ENCODE results near the gene PTPRG.

The PTPRG gene

DNA sequence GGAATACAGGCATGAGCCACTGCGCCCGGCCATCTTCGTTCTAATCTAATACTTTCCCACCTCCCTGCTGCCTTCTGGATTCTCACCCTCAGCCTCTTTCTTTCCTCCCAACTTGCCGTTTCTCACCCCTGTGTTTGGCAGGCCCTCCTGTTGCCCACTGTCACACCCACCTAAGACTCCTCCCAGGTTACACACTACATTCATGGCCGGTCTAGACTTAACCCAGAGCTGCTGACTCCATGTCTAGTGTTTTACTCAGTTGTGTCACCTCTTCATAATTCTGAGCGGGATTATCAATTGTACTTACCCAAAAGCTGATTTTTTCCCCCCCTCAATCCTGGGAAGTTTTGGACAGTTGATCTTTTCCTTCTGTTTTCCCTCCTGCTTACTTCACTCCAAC is 588.2 kb downstream of the PTPRG start:
- Mint-ChIP-seq H3K9me3 (no peaks in the 10 kb centered on the region), H3K36me3 (ENCODE audit: low read depth) (peaks cover 27% of the 10 kb centered on the region), H3K4me3 (no peak overlapping the region), H3K27ac (peak overlapping the region; percentile 83), H3K4me1 (peaks cover 25% of the 10 kb centered on the region), H3K27me3 (ENCODE audit: low read depth, poor library complexity) (peaks cover 2% of the 10 kb centered on the region)
- TF ChIP-seq, protein P1, sequence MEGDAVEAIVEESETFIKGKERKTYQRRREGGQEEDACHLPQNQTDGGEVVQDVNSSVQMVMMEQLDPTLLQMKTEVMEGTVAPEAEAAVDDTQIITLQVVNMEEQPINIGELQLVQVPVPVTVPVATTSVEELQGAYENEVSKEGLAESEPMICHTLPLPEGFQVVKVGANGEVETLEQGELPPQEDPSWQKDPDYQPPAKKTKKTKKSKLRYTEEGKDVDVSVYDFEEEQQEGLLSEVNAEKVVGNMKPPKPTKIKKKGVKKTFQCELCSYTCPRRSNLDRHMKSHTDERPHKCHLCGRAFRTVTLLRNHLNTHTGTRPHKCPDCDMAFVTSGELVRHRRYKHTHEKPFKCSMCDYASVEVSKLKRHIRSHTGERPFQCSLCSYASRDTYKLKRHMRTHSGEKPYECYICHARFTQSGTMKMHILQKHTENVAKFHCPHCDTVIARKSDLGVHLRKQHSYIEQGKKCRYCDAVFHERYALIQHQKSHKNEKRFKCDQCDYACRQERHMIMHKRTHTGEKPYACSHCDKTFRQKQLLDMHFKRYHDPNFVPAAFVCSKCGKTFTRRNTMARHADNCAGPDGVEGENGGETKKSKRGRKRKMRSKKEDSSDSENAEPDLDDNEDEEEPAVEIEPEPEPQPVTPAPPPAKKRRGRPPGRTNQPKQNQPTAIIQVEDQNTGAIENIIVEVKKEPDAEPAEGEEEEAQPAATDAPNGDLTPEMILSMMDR (IDR thresholded peaks at IDR 0.05), result no peak
- no peak for DNase-seq

DNA sequence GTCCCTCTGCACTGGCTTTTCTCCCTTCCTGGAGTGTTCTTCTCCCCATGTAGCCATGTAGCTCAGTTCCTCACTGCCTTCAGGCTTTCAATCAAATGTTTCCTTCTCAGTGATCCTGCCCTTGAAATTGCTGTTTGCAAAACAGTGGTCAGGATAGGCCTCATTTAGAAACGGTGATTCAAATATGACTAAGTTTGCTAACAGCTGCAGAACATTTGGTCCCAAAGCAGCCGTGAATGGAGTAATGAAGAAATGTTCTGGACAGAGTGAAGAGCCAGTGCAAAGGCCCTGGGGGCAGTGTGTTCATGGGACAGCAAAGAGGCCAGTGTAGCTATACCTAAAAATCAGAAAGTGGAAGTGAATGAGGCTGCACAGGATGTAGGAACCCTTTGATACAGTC is 588.6 kb downstream of the PTPRG start:
- TF ChIP-seq, protein P1 (IDR thresholded peaks at IDR 0.05), result no peak
- H3K4me3 Mint-ChIP-seq, result no peak overlapping the region
- peaks cover 22% of the 10 kb centered on the region for H3K4me1 Mint-ChIP-seq
- no peaks in the 10 kb centered on the region for H3K9me3 Mint-ChIP-seq
- H3K27ac Mint-ChIP-seq, result peak overlapping the region; percentile 83
- H3K27me3 Mint-ChIP-seq (ENCODE audit: low read depth, poor library complexity), result peaks cover 2% of the 10 kb centered on the region
- H3K36me3 Mint-ChIP-seq (ENCODE audit: low read depth), result peaks cover 22% of the 10 kb centered on the region
- DNase-seq, result no peak

DNA sequence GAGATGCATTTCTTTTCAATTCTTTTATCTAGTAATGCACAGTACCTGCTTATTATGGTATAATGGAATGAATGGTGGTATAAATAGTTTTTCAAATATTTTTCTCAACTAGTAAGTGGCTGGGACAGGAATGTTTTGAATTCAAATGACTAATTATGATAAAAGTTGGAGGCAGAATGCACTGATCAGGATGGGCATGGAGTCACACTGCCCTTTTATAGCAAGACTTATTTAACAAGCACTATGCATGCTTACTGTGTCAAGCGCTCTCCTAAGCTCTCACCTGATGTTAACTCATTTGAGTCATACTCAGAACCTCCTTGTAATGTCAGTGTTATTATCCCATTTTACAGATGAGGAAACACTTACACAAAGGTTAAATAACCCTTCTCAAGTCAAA is 590.2 kb downstream of the PTPRG start:
- H3K4me1 Mint-ChIP-seq, result peaks cover 20% of the 10 kb centered on the region
- H3K27ac Mint-ChIP-seq, result no peak overlapping the region
- TF ChIP-seq, protein P1 (IDR thresholded peaks at IDR 0.05), result no peak
- H3K4me3 Mint-ChIP-seq, result no peak overlapping the region
- no peaks in the 10 kb centered on the region for H3K27me3 Mint-ChIP-seq (ENCODE audit: low read depth, poor library complexity)
- peaks cover 22% of the 10 kb centered on the region for H3K36me3 Mint-ChIP-seq (ENCODE audit: low read depth)
- H3K9me3 Mint-ChIP-seq, result no peaks in the 10 kb centered on the region
- no peak for DNase-seq

DNA sequence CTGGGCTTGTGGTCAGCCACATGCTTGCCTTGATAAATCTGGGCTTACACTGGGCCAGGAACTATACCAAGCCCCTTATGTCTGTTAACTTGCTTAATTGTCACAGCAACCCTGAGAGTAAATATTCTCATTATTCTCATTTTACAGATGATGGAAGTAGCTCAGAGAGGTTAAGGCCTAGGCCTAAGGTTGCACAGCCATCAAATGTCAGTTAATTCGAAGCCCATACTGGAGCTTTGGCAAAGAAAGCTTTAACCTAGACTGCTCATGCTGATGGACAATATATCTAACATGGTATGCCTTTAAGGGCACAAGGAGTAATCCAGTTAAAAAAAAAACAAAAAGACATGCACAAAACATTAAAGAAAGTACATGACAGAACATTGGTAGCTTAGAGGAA is 591.9 kb downstream of the PTPRG start:
- H3K9me3 Mint-ChIP-seq, result no peaks in the 10 kb centered on the region
- H3K4me3 Mint-ChIP-seq, result no peak overlapping the region
- H3K4me1 Mint-ChIP-seq, result peaks cover 20% of the 10 kb centered on the region
- H3K27ac Mint-ChIP-seq, result no peak overlapping the region
- peaks cover 30% of the 10 kb centered on the region for H3K36me3 Mint-ChIP-seq (ENCODE audit: low read depth)
- no peaks in the 10 kb centered on the region for H3K27me3 Mint-ChIP-seq (ENCODE audit: low read depth, poor library complexity)
- no peak for DNase-seq
- TF ChIP-seq, protein P1 (IDR thresholded peaks at IDR 0.05), result no peak

DNA sequence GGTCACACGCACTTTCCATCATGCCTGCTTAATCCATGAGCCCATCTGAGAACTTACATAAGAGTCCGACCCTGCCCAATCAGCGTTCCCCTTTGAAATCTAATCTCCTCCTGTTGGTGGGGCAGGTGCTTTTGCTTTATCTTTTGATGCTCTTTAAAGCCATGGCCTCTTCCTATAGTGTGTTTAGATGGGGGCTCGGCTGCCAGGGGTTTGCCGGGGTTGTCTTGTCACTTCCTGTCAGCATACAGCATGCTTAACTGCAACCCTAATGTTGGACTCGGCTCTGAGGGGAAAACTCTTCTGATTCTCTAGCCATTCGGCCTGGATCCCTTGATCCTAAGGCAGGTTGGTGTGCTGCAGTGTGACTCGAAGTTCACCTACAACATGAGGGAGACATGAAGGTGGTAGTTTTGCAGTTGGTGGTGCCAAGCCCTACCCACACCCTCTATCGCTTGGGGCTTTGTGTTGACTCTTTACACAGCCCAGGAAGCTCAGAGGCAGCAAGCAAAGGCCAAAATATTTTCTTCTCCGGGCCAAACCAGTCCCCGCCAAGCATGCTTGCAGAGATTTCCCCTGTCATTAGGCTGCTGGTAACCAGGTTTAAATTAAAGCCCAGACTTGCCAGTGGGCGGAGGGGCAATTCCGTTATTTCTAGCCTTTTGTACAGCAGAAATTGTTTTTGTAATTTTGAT is 593.2 kb downstream of the PTPRG start:
- H3K4me1 Mint-ChIP-seq, result peaks cover 19% of the 10 kb centered on the region
- H3K27ac Mint-ChIP-seq, result peak overlapping the region; percentile 21
- no peak overlapping the region for H3K4me3 Mint-ChIP-seq
- TF ChIP-seq, protein P1 (IDR thresholded peaks at IDR 0.05), result no peak
- DNase-seq, result no peak
- no peaks in the 10 kb centered on the region for H3K9me3 Mint-ChIP-seq
- H3K36me3 Mint-ChIP-seq (ENCODE audit: low read depth), result peaks cover 37% of the 10 kb centered on the region
- no peaks in the 10 kb centered on the region for H3K27me3 Mint-ChIP-seq (ENCODE audit: low read depth, poor library complexity)

DNA sequence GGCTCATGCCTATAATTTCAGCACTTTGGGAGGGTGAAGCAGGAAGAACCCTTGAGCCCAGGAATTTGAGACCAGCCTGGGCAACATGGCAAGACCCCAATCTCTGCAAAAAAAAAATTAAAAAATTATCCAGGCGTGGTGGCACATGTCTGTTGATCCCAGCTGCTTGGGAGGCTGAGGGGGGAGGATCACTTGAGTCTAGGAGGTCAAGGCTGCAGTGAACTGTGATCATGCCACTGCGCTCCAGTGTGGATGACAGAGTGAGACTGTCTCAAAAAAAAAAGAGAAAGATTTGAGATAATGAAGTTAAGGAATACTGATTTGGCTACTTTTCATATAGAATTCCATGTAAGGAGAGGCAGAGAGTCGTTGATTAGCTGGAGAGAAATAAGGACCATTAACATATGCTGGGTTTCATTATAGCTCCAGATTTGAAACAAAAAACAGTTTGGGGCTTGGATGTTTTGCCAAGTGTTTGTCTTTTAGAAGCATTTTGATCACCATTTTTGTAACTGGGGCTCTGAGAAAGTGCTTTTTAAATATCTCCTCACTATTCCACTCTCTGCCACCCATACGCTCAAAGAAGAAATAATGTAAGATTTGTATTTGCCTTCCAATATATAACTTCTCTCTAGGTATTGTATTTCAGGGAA is 597.8 kb downstream of the PTPRG start:
- Mint-ChIP-seq H3K27me3 (ENCODE audit: low read depth, poor library complexity) (no peaks in the 10 kb centered on the region), H3K27ac (peak overlapping the region; percentile 58), H3K36me3 (ENCODE audit: low read depth) (peaks cover 55% of the 10 kb centered on the region), H3K4me3 (no peak overlapping the region), H3K4me1 (peaks cover 14% of the 10 kb centered on the region), H3K9me3 (no peaks in the 10 kb centered on the region)
- no peak for DNase-seq
- TF ChIP-seq, protein P1 (IDR thresholded peaks at IDR 0.05), result no peak

All from nephron progenitor cell (in vitro differentiated cells).